Breast epithelium (tissue), 3 donors: ENCODE measurements around the gene MICAL3.

Experiments used
- POLR2A ChIP-seq: fragments of 450-650 bp; IDR thresholded peaks from one replicate; pipeline ENCODE4 v1.6.1; 2016; ENCODE audit warnings: antibody characterized with exemption, mild to moderate bottlenecking, moderate library complexity
- TF ChIP-seq, protein P1 (sequence below), 3 donors: fragments of 450-650 bp; IDR thresholded peaks; one replicate each; pipeline ENCODE4 v1.5.1; 2016 to 2017; ENCODE audit warnings: antibody characterized with exemption in 3 of 3, mild to moderate bottlenecking in 3 of 3, moderate library complexity in 3 of 3

DNA sequence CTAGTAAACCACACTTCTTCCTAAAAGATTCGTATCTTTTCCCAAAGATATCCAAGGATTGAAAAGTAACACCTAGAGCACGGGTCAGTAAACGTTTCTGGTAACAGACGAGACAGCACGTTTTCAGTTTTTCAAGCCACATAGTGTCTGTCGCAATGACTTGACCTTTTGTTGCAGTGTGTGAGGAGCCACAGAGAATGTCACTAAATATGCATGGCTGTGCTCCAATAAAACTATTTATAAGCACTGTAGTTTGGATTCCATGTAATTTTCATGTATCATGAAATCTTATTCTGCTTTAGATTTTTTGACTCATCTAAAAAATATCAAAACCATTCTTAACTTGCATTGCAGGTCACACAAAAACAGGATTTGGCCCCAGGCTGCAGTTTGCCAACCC lies 18.3 kb upstream of the MICAL3 start:
- TF ChIP-seq, protein P1, sequence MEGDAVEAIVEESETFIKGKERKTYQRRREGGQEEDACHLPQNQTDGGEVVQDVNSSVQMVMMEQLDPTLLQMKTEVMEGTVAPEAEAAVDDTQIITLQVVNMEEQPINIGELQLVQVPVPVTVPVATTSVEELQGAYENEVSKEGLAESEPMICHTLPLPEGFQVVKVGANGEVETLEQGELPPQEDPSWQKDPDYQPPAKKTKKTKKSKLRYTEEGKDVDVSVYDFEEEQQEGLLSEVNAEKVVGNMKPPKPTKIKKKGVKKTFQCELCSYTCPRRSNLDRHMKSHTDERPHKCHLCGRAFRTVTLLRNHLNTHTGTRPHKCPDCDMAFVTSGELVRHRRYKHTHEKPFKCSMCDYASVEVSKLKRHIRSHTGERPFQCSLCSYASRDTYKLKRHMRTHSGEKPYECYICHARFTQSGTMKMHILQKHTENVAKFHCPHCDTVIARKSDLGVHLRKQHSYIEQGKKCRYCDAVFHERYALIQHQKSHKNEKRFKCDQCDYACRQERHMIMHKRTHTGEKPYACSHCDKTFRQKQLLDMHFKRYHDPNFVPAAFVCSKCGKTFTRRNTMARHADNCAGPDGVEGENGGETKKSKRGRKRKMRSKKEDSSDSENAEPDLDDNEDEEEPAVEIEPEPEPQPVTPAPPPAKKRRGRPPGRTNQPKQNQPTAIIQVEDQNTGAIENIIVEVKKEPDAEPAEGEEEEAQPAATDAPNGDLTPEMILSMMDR (IDR thresholded peaks at IDR 0.05), result no peak
- TF ChIP-seq POLR2A, result no peak
